NAMALWA (cell line): Measurements from ENCODE around the gene YIPF5.

Experiments
- DNase-seq: peaks from one replicate; pipeline ENCODE4 v3.0.0-alpha.2; 2015; ENCODE audit warnings: low spot score

The YIPF5 gene

DNA sequence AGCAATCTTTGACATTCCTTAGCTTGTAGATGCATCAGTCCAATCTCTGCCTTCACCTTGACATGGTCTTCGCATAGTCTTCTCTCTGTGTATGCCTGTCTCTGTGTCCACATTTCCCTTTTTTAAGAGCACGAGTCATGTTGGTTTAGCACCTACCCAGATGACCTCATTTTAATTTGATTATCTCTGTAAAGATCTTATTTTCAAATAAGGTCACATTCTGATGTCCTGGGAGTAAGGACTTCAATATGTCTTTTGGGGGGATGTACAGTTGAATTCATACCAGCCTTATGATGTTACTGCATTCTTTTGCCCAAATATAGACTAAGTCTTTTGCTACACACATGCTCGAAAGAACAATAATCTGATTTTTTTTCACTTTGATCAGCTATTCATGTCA, 7.1 kb upstream of the YIPF5 start:
- no peak for DNase-seq

- DNase-seq: no peak
Measured at GRCh38 chr5:144173766-144174165, 3.3 kb upstream of the YIPF5 start.

- DNase-seq: no peak
Measured at GRCh38 chr5:144169904-144170275, 569 bp downstream of the YIPF5 start.

GRCh38 chr5:144167998-144168397, 2.5 kb downstream of the YIPF5 start:
- no peak for DNase-seq

GRCh38 chr5:144166696-144167095, 3.8 kb downstream of the YIPF5 start:
- DNase-seq: no peak

DNA sequence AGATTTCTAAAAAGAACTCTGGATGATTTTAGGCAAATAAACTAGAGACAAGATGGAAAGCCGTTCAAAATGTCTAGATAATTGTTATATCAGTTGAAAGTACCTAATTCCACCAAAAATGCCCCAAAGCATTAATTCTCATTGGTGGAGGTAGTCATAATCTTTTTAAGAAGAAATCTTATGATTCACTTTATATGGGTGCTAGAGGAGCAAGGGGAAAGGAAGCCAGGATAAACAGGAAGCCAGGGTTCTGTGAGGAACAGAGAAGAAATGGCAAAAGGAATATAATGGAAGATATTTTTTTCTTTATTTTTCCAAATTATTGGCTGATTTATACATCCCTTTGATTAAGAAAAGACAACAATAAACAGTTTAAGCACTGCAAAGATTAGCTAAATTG, 7.8 kb downstream of the YIPF5 start:
- DNase-seq: no peak

DNA sequence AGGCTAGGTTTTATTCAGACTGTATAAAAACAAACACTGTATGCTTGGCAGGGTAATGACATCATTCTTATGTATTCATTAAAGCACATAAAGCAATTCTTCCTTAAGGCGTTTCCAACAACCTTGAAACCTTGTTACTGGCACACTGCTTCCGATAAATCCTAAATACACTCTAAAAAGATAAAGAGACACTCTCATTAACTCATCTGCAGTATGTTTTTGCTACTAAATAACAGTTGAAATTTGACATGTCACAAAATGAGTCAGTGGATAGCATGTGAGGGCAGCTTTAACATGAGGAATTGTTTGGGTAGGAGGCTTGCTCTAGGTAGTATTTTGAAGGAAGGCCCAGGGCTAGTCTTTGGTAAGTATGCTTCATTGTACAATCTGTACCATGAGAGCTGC, 13.7 kb downstream of the YIPF5 start:
- DNase-seq: no peak

DNA sequence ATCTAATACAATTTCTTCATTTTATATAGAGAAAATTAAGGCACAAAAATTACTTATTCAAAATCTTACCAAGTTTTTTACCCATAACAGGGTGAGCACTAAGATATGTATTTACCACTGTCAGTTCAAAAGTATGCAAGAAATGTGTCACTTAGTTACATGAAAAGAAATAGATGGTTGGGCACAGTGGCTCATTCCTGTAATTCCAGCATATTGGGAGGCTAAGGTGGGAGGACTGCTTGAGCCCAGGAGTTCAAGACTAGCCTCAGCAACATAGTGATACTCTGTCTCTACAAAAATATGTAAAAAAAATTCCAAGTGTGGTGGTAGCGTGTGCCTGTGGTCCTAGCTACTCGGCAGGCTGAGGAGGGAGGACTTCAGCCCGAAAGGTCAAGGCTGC, 19.4 kb downstream of the YIPF5 start:
- no peak for DNase-seq

DNA sequence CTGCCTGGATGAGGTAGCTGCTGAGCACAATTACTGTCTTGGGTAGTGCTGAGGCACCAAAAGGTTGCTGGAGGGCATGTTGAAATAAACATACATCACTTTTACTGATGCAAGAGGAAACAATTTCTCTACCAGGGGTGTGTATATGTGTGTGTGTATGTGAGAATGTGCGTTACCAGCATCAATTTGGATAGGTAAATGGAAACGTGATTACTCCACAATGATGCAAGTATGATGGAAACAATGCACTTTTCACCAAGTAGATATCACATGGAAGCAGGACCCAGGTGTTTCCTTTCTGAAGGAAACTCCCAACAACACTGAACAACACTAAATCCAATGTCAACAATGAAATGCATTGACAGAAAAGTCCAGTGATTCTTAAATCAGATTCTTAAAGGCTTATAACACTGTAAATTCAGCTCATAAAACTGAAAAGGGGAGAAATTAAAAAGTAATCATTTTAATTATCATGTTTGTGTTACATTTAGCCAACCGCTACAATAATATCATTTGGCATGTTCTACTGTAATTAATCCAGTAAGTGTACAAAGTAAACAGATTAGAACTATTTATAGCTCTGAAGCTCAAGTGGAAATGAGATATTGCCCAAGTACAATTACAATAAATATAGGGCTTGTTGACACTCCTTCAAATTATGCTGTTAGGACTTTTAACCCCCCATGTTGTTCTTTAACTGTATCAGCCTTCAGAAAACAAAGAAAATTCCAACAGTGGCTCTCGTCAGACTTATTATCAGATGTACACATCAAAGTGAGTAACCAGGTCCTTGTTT, 25.3 kb downstream of the YIPF5 start:
- no peak for DNase-seq

- no peak for DNase-seq
Measured at GRCh38 chr5:144143625-144144024, 26.8 kb downstream of the YIPF5 start.

DNA sequence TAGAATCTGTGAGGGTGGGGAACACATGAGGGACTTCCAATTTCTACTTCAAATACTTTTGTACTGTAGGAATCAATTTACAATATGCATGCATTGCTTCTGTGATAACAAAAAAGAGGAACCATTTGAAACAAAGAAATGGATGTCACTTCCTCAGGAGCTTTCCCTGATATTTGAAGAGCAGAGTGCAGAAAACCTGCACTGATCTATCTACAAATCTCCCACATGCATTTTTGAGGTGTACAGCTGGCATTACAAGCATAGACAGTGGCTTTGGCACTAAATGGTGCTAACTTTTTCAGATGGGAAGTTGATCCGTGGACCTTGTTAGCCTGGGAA, 27.7 kb downstream of the YIPF5 start:
- DNase-seq: no peak

- peak; percentile 73 for DNase-seq
Measured at GRCh38 chr5:144142139-144142823, 28.2 kb downstream of the YIPF5 start.

DNA sequence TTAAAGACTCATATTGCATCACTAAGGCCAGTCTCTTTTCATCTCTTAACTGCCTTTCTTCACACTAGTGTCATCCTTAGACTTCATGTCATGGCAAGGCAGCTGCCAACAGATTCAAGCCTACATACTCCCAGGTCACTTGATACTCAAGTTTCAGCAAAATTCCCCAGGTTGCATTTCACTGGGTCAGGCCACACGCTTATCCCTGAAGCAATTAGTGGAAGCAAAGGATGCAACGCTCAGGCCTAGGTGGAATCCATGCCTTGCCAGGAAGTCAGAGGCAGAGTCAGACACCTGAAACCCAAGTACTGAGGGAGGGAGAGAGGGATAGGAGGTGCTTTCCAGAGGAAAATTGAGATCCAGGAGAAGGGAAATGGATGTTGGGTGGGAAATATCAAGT, 28.9 kb downstream of the YIPF5 start:
- DNase-seq: no peak

- no peak for DNase-seq
Measured at GRCh38 chr5:144139586-144139985, 30.9 kb downstream of the YIPF5 start.

DNA sequence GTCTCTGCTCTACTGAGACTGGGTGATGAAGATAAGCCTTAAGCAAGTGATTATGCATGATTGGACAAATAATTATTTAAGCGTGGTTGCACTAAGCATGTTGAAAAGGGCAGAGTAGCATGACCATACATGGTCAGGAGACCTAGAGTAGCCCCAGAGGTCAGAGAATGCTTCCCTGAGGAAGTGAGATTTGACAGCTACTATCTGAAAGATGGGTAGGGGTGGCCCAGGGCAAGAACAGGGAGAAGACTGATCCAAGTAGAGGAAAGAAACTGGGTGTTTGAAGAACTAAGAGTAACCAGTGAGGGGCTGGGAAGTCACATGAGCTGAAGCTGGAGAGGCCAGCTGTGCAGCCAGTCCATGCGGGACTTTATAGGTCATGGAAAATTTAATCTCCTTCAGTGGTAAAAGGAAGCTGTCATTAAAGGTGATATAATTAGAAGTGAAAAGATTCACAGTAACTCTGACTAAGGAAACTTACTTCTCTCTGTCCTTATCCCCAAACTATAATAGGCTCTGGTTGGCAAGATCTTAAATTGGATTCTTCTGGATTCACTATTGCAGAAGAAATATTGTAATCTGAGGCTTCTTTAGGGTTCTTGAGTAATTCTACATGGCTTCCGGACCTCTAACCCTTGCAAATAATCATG, 35.2 kb downstream of the YIPF5 start:
- DNase-seq: no peak

GRCh38 chr5:144134194-144134826, 36.1 kb downstream of the YIPF5 start:
- DNase-seq: no peak

GRCh38 chr5:144133050-144133633, 37.3 kb downstream of the YIPF5 start:
- no peak for DNase-seq

DNA sequence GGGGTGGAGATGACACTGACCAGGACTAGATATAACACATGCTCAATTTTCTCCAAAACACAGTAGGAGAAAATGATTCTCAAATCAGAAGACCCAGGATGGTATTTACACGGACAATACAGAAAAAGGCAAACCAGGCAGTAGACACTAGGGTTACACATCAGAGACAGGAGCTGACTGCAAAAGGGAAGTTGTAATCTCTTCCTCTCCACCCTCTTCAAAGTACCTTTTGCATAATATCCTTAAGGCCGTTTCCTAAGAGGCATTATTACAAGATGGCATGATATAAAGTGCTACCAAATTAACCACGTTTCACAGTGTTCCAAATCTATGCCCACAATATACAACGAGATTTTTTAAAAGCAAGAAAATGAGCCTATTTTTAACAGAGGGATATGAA, 39.2 kb downstream of the YIPF5 start:
- no peak for DNase-seq

- DNase-seq: no peak
Measured at GRCh38 chr5:144130306-144130705, 40.2 kb downstream of the YIPF5 start.

- DNase-seq: no peak
Measured at GRCh38 chr5:144128844-144129243, 41.6 kb downstream of the YIPF5 start.

DNA sequence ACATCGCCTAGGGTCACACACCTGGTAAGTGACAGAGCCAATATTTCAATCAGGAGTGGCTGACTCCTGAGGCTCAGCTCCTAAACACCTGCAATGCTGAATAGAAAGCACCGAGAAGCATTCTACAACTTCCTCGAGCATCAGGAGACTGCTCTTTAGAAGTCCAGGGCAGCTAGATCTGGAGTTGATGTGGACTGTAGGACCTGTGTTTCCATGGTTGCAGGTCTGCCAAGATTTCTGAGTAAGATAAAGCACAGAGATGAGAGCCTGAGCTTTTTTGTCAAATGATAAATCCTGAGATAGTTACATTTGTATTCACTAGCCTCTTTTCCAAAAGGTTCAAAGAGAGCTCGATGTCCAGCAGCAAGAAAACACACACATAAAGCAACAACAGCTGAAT, 43.8 kb downstream of the YIPF5 start:
- DNase-seq: no peak

DNA sequence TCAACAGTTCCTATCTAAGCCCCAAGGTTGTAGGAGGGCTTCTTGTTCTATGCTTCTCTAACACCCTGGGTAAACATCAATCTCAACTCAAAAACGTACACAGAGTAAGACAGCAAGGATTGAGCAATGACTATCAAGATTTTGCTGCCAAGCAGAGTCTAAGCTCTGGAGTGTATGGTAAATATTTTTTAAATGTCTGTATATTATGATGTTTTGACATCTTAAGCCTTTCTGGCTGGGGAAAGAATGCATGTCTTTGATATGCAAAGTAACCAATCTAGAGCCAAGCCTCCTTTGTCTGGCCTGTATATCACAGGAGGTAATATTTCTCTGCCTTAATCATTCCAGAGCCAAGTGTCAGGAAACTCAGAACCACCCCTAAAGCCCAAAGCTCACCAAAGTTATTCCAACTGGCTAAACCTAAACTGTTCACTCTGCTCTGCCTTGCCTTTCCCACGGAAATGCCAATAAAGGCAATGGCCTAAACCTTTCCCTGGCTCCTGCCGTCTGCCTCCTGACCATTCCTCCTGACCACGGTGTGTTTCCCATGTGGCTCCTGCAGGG, 45.2 kb downstream of the YIPF5 start:
- no peak for DNase-seq
